Neural cell (in vitro differentiated cells): ENCODE measurements around the gene SERTAD2.

Experiments
- EP300 ChIP-seq: fragments of 450-650 bp; conservative IDR thresholded peaks from 2 replicates; pipeline ENCODE4 v1.6.1; 2014; ENCODE audit warnings: antibody characterized with exemption, mild to moderate bottlenecking, moderate library complexity; ENCODE audit not compliant: poor library complexity, severe bottlenecking
- EZH2 ChIP-seq: fragments of 200-600, 300-800 bp; shearing (Covaris generic), sonication (generic); IDR thresholded peaks from 2 replicates; pipeline ENCODE4 v1.6.1; 2014; ENCODE audit warnings: antibody characterized with exemption, low read length, borderline replicate concordance, mild to moderate bottlenecking; ENCODE audit not compliant: insufficient read depth, poor library complexity, severe bottlenecking
- MXI1 ChIP-seq: fragments of 450-650 bp; conservative IDR thresholded peaks from 2 replicates; pipeline ENCODE4 v1.6.1; 2014; ENCODE audit warnings: antibody characterized with exemption, mild to moderate bottlenecking; ENCODE audit not compliant: poor library complexity, severe bottlenecking
- POLR2AphosphoS5 ChIP-seq: IDR thresholded peaks from 2 replicates; pipeline ENCODE4 v1.6.1; 2012
- RAD21 ChIP-seq: fragments of 450-650 bp; conservative IDR thresholded peaks from 2 replicates; pipeline ENCODE4 v1.6.1; 2014; ENCODE audit warnings: antibody characterized with exemption, mild to moderate bottlenecking, moderate library complexity
- SMC3 ChIP-seq: fragments of 450-650 bp; conservative IDR thresholded peaks from 2 replicates; pipeline ENCODE4 v1.6.1; 2014; ENCODE audit warnings: antibody characterized with exemption, mild to moderate bottlenecking, moderate library complexity; ENCODE audit not compliant: poor library complexity
- TAF1 ChIP-seq: IDR thresholded peaks from 2 replicates; pipeline ENCODE4 v1.6.1; 2012; ENCODE audit warnings: low read depth
- TF ChIP-seq, protein P1 (sequence below): fragments of 450-650 bp; IDR thresholded peaks from 2 replicates; pipeline ENCODE4 v1.5.1; 2014; ENCODE audit warnings: antibody characterized with exemption, mild to moderate bottlenecking, moderate library complexity; ENCODE audit not compliant: poor library complexity, severe bottlenecking
- TF ChIP-seq, protein P2 (sequence below): IDR thresholded peaks from 2 replicates; pipeline ENCODE4 v1.6.1; 2012; ENCODE audit warnings: borderline replicate concordance

DNA sequence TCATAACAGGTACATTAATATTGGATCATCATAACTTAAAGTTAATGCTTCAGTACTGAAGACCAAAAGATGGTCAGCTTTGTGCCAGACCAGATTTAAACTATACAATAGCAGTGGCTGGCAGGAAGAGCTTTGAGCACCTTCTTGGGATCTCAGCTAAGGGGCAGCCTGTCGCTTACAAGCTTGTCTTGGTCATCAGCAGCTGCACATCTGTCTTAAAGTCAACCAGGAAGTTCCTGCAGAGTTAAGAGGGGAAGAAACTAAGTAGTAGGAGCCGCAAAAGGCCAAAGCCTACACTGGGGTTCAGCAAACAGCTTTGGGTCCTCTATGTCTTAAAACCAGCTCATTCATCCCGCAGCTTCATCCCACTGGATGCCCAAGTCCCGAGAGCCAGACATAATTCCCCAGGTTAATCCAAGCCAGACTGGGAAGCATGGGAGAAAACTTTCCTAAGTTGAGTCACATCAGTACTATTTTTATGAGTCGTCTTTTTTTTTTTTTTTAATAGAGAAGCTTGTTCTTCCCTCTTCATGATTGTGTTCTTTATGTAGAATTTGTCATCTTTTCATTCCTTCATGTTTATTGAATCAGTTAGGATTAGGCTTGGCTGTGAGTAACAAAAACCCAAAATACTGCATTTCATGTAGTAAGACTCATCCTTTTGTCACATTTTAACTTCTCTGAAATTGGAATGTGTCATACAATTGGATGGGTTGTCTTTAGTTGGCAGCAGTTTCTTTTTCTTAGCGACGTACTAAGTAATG is 59.3 kb downstream of the SERTAD2 start:
- TF ChIP-seq EZH2 (no peak), EP300 (no peak), POLR2AphosphoS5 (no peak), TAF1 (no peak), SMC3 (no peak), RAD21 (no peak), MXI1 (no peak)
- TF ChIP-seq, protein P1, sequence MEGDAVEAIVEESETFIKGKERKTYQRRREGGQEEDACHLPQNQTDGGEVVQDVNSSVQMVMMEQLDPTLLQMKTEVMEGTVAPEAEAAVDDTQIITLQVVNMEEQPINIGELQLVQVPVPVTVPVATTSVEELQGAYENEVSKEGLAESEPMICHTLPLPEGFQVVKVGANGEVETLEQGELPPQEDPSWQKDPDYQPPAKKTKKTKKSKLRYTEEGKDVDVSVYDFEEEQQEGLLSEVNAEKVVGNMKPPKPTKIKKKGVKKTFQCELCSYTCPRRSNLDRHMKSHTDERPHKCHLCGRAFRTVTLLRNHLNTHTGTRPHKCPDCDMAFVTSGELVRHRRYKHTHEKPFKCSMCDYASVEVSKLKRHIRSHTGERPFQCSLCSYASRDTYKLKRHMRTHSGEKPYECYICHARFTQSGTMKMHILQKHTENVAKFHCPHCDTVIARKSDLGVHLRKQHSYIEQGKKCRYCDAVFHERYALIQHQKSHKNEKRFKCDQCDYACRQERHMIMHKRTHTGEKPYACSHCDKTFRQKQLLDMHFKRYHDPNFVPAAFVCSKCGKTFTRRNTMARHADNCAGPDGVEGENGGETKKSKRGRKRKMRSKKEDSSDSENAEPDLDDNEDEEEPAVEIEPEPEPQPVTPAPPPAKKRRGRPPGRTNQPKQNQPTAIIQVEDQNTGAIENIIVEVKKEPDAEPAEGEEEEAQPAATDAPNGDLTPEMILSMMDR: no peak
- TF ChIP-seq, protein P2, sequence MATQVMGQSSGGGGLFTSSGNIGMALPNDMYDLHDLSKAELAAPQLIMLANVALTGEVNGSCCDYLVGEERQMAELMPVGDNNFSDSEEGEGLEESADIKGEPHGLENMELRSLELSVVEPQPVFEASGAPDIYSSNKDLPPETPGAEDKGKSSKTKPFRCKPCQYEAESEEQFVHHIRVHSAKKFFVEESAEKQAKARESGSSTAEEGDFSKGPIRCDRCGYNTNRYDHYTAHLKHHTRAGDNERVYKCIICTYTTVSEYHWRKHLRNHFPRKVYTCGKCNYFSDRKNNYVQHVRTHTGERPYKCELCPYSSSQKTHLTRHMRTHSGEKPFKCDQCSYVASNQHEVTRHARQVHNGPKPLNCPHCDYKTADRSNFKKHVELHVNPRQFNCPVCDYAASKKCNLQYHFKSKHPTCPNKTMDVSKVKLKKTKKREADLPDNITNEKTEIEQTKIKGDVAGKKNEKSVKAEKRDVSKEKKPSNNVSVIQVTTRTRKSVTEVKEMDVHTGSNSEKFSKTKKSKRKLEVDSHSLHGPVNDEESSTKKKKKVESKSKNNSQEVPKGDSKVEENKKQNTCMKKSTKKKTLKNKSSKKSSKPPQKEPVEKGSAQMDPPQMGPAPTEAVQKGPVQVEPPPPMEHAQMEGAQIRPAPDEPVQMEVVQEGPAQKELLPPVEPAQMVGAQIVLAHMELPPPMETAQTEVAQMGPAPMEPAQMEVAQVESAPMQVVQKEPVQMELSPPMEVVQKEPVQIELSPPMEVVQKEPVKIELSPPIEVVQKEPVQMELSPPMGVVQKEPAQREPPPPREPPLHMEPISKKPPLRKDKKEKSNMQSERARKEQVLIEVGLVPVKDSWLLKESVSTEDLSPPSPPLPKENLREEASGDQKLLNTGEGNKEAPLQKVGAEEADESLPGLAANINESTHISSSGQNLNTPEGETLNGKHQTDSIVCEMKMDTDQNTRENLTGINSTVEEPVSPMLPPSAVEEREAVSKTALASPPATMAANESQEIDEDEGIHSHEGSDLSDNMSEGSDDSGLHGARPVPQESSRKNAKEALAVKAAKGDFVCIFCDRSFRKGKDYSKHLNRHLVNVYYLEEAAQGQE: no peak
